Ovary (tissue), 9 donors: ENCODE measurements around the gene OBSCN. TPM values are rescaled to one million over a fixed set of nuclear protein-coding genes. Genes with fewer than 3 reads are reported as not detected.

Experiments used
- DNase-seq, 5 donors: peaks; one replicate each; pipeline ENCODE4 v3.0.0-alpha.2; 2019 to 2020
- H3K27ac ChIP-seq, 2 donors: fragments of 200-600 bp; one replicate each; pipeline versions ENCODE4 v1.5.1 to v1.8.0; 2019 to 2022
- H3K27me3 ChIP-seq: fragments of 200-600 bp; one replicate; pipeline ENCODE4 v1.8.0; 2022
- H3K36me3 ChIP-seq: fragments of 200-600 bp; sonication (generic); one replicate; pipeline ENCODE4 v1.5.1; 2019
- H3K4me1 ChIP-seq: one replicate; pipeline ENCODE4 v1.8.1; 2013; ENCODE audit warnings: mild to moderate bottlenecking, moderate library complexity; ENCODE audit not compliant: insufficient read depth
- H3K4me3 ChIP-seq: fragments of 200-600 bp; sonication (generic); one replicate; pipeline ENCODE4 v1.5.1; 2017
- H3K9me3 ChIP-seq, 2 donors: fragments of 200-600 bp in 1 of 2; sonication (generic) in 1 of 2; one replicate each; pipeline versions ENCODE4 v1.5.1 to v1.8.1; 2013 to 2019; ENCODE audit warnings: mild to moderate bottlenecking in 1 of 2, moderate library complexity in 1 of 2
- CTCF ChIP-seq, 3 donors: fragments of 450-650 bp in 2 of 3; fragments of 200-600 bp in 1 of 3; IDR thresholded peaks; one replicate each; pipeline versions ENCODE4 v1.5.1 to v1.8.0; 2016 to 2022; ENCODE audit warnings: antibody characterized with exemption in 3 of 3, mild to moderate bottlenecking in 1 of 3
- EP300 ChIP-seq: sonication (generic); formaldehyde crosslinking; IDR thresholded peaks from one replicate; pipeline ENCODE4 v1.6.1; 2017; ENCODE audit warnings: antibody characterized with exemption
- POLR2A ChIP-seq: fragments of 450-650 bp; IDR thresholded peaks from one replicate; pipeline ENCODE4 v1.6.1; 2017; ENCODE audit warnings: antibody characterized with exemption, mild to moderate bottlenecking, moderate library complexity
- WGBS, 3 donors: extraction: QIAGEN DNeasy Blood & Tissue Kit in 1 of 3; methylation state at CpG; one replicate each; pipeline versions ENCODE4 v1.1.5 to v1.1.7; 2013 to 2017; 5-methylcytosine and 5-hydroxymethylcytosine counted together
- intact Hi-C, 4 donors: fragments of 100-400 bp; cut with DNase I; formaldehyde crosslinking; loops; one replicate each; pipeline versions ENCODE4 v1.11.0 to v1.15.1; 2022 to 2023
- polyA plus RNA-seq, 2 donors: library from polyadenylated mRNA; stranded (reverse); fragments of 200-250 nt in 1 of 2; fragments of 350-450 nt in 1 of 2; fragmentation: Illumina TruSeq in 1 of 2; extraction: RNeasy Lipid Tissue Mini Kit (QIAGEN cat#74804) in 1 of 2; gene quantifications; one replicate each; pipeline ENCODE4 v1.2.3, GENCODE V29; 2013 to 2014
- total RNA-seq, 7 donors: library from RNA; depleted of rRNA in 2 of 7; stranded (reverse); fragments of >200 nt in 2 of 7; fragmentation: NEBNext Ultra II Directional in 3 of 7; extraction: Animal tissue kit (Norgen Biotek cat#: 25700) in 3 of 7; gene quantifications; one replicate each; pipeline versions ENCODE4 v1.1.0 to v1.2.4, GENCODE V29; 2016 to 2023
- donor health status: DM: no; HTN: no; CAD: no; lungs with moderate emphysema.
- donor health status: DM: no; HTN: no; CAD: no.
- donor health status: Bipolar disorder and iron deficiency.
- donor health status: DM: yes; HTN: yes; CAD: no.
- donor health status: DM: no; HTN: no; CAD: no.
- donor health status: DM: yes; HTN: yes; CAD: no.

Gene OBSCN
- total and polyA plus RNA-seq, 9 donors = 3.5 to 37.1 (median 29.0) TPM

GRCh38 chr1:228166170-228166936 is 41.5 kb upstream of the OBSCN start:
- 13 to 30% (median 13%) methylated on average over 14 to 26 of the region's 26 CpGs for WGBS, 3 donors
- Histone ChIP-seq H3K27me3 (no peaks in the 10 kb centered on the region), H3K27ac (peak overlapping the region; percentile 99 to 100), H3K9me3 (no peaks in the 10 kb centered on the region), H3K36me3 (no peaks in the 10 kb centered on the region), H3K4me3 (peak overlapping the region; percentile 72), H3K4me1 (peaks cover 14% of the 10 kb centered on the region)
- intact Hi-C loops = loop anchor here in 1 of 4 donors (2.0 to 10.0 kb wide), 2 partner anchors 58 to 238 kb away; partner anchors contain the start of genes MRPL55 and TRIM11
- TF ChIP-seq POLR2A = peak; percentile 8
- no peak for TF ChIP-seq EP300
- TF ChIP-seq CTCF (IDR thresholded peaks at IDR 0.05) = peak in 2 of 3 donors; percentile 24 to 25
- DNase-seq = peak in 4 of 5 donors; percentile 66 to 78 (median 74)

GRCh38 chr1:228168563-228169270 is 39.1 kb upstream of the OBSCN start:
- TF ChIP-seq POLR2A (no peak), EP300 (no peak), CTCF (IDR thresholded peaks at IDR 0.05) (no peak)
- DNase-seq = peak in 3 of 5 donors; percentile 19 to 35 (median 20)
- Histone ChIP-seq H3K27ac (no peak overlapping the region), H3K4me3 (no peak overlapping the region), H3K9me3 (no peaks in the 10 kb centered on the region), H3K36me3 (no peaks in the 10 kb centered on the region), H3K27me3 (no peaks in the 10 kb centered on the region), H3K4me1 (peaks cover 7% of the 10 kb centered on the region)
- 74 to 78% (median 77%) methylated on average over 12 of the region's 12 CpGs for WGBS, 3 donors
- intact Hi-C loops = loop anchor here in 1 of 4 donors (10.0 kb wide), 1 partner anchor 236 kb away; the partner anchor contains the start of gene TRIM11

GRCh38 chr1:228169345-228169744 is 38.5 kb upstream of the OBSCN start:
- Histone ChIP-seq H3K27ac (no peak overlapping the region), H3K9me3 (no peaks in the 10 kb centered on the region), H3K36me3 (no peaks in the 10 kb centered on the region), H3K4me1 (peaks cover 7% of the 10 kb centered on the region), H3K4me3 (no peak overlapping the region), H3K27me3 (no peaks in the 10 kb centered on the region)
- intact Hi-C loops = loop anchor here in 1 of 4 donors (10.0 kb wide), 1 partner anchor 235 kb away; the partner anchor contains the start of gene TRIM11
- TF ChIP-seq POLR2A (no peak), CTCF (IDR thresholded peaks at IDR 0.05) (no peak), EP300 (no peak)
- DNase-seq = peak in 1 of 5 donors; percentile 2
- WGBS, 3 donors = 84 to 94% (median 87%) methylated on average over 2 of the region's 2 CpGs

- Histone ChIP-seq H3K9me3 (no peaks in the 10 kb centered on the region), H3K4me1 (peaks cover 7% of the 10 kb centered on the region), H3K4me3 (no peak overlapping the region), H3K27me3 (no peaks in the 10 kb centered on the region), H3K36me3 (no peaks in the 10 kb centered on the region), H3K27ac (no peak overlapping the region)
- TF ChIP-seq POLR2A (no peak), CTCF (IDR thresholded peaks at IDR 0.05) (no peak), EP300 (no peak)
- intact Hi-C loops = no loop called here
- 78 to 84% (median 82%) methylated on average over 7 of the region's 7 CpGs for WGBS, 3 donors
- peak in 2 of 5 donors; percentile 11 to 23 for DNase-seq
Measured at GRCh38 chr1:228170666-228171065, 37.2 kb upstream of the OBSCN start.
